Measurements from ENCODE around the gene ANO4. TPM values are rescaled to one million over a fixed set of nuclear protein-coding genes. Genes with fewer than 3 reads are reported as not detected.

ANO4 gene
- total RNA-seq, 1 donor from 2014 or later: not detected

GRCh38 chr12:100901266-100901665 is 106.7 kb downstream of the ANO4 start:
- Histone ChIP-seq H3K36me3 (no peaks in the 10 kb centered on the region), H3K27me3 (ENCODE audit: low read depth) (no peaks in the 10 kb centered on the region), H3K4me1 (no peaks in the 10 kb centered on the region), H3K27ac (replicated peaks) (no peak overlapping the region), H3K9me3 (replicated peaks) (peaks cover 4% of the 10 kb centered on the region), H3K4me3 (no peak overlapping the region)
- no peak for TF ChIP-seq CTCF (IDR thresholded peaks at IDR 0.05; ENCODE audit: borderline replicate concordance)
- intact Hi-C loops (cut with micrococcal nuclease): no loop called here
- DNase-seq: no peak

- TF ChIP-seq CTCF (IDR thresholded peaks at IDR 0.05; ENCODE audit: borderline replicate concordance): no peak
- Histone ChIP-seq H3K4me3 (no peak overlapping the region), H3K27ac (replicated peaks) (no peak overlapping the region), H3K27me3 (ENCODE audit: low read depth) (no peaks in the 10 kb centered on the region), H3K9me3 (replicated peaks) (no peaks in the 10 kb centered on the region), H3K36me3 (no peaks in the 10 kb centered on the region), H3K4me1 (no peaks in the 10 kb centered on the region)
- intact Hi-C loops (cut with micrococcal nuclease): no loop called here
- no peak for DNase-seq
These were observed 109.7 kb downstream of the ANO4 start for GRCh38 chr12:100904270-100904669.

GRCh38 chr12:100908501-100908900 is 113.9 kb downstream of the ANO4 start:
- no peak for TF ChIP-seq CTCF (IDR thresholded peaks at IDR 0.05; ENCODE audit: borderline replicate concordance)
- Histone ChIP-seq H3K36me3 (no peaks in the 10 kb centered on the region), H3K4me3 (no peak overlapping the region), H3K9me3 (replicated peaks) (no peaks in the 10 kb centered on the region), H3K27ac (replicated peaks) (no peak overlapping the region), H3K27me3 (ENCODE audit: low read depth) (no peaks in the 10 kb centered on the region), H3K4me1 (no peaks in the 10 kb centered on the region)
- DNase-seq: no peak
- intact Hi-C loops (cut with micrococcal nuclease): no loop called here

- Histone ChIP-seq H3K4me1 (no peaks in the 10 kb centered on the region), H3K27me3 (ENCODE audit: low read depth) (no peaks in the 10 kb centered on the region), H3K9me3 (replicated peaks) (no peaks in the 10 kb centered on the region), H3K27ac (replicated peaks) (no peak overlapping the region), H3K4me3 (no peak overlapping the region), H3K36me3 (no peaks in the 10 kb centered on the region)
- intact Hi-C loops (cut with micrococcal nuclease): no loop called here
- no peak for TF ChIP-seq CTCF (IDR thresholded peaks at IDR 0.05; ENCODE audit: borderline replicate concordance)
- no peak for DNase-seq
These were observed 119.5 kb downstream of the ANO4 start for GRCh38 chr12:100913872-100914592.

- H3K27me3 ChIP-seq (ENCODE audit: low read depth): no peaks in the 10 kb centered on the region
- intact Hi-C loops (cut with micrococcal nuclease): no loop called here
These were observed 124.5 kb downstream of the ANO4 start for GRCh38 chr12:100919116-100919515.

More at GRCh38 chr12:100919116-100919515, 124.5 kb downstream of the ANO4 start:
- H3K4me3 ChIP-seq: no peak overlapping the region
- TF ChIP-seq CTCF (IDR thresholded peaks at IDR 0.05; ENCODE audit: borderline replicate concordance): no peak
- no peaks in the 10 kb centered on the region for H3K36me3 ChIP-seq
- no peak overlapping the region for H3K27ac ChIP-seq (replicated peaks)
- no peak for DNase-seq
- H3K9me3 ChIP-seq (replicated peaks): no peaks in the 10 kb centered on the region
- no peaks in the 10 kb centered on the region for H3K4me1 ChIP-seq
